ENCODE measurements around the gene MTMR10. TPM values are rescaled to one million over a fixed set of nuclear protein-coding genes. Genes with fewer than 3 reads are reported as not detected.

MTMR10 gene
- total and polyA plus RNA-seq, 5 donors from 2014 or later, result 6.1 to 36.5 (median 6.6) TPM

DNA sequence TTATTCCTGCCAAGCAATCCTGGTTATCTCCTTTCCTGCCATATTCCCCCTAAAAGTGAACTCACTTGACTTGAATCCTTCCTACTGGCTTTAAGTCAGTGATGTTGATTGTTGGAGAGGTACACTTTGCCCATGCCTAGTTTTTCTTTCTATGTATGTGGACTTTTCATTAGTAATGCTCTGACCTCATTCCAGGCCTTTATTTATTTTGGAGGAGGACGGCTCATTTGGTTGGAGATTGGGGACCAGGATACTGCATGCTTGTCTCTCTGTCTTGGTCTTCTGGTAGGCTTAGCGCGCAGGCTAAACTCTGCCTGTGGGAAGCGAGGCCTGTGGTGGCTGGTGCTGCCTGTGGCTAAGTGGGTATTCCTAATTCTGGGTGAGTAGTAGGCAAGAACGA is 29.1 kb upstream of the MTMR10 start:
- Mint-ChIP-seq H3K27ac (no peak overlapping the region), H3K4me1 (peaks cover 0 to 2% (median 0%) of the 10 kb centered on the region in 4 donors), H3K4me3 (no peak overlapping the region), H3K27me3 (peaks cover 15% of the 10 kb centered on the region), H3K36me3 (peaks cover 3% of the 10 kb centered on the region), H3K9me3 (no peaks in the 10 kb centered on the region)
- H3K27ac ChIP-seq (ENCODE audit: insufficient read depth, low read length, poor library complexity, severe bottlenecking), result no peak overlapping the region
- peaks cover 4% of the 10 kb centered on the region for H3K27me3 ChIP-seq (ENCODE audit: control insufficient read depth, insufficient read depth, low read length)
- no peak overlapping the region for H3K4me3 ChIP-seq (ENCODE audit: low read depth, low read length)
- H3K4me1 ChIP-seq (ENCODE audit: control insufficient read depth, insufficient read depth, low read length, poor library complexity, severe bottlenecking), result no peaks in the 10 kb centered on the region
- DNase-seq (no peak), ATAC-seq (ENCODE audit: low read depth in 2 of 2) (no peak)
- H3K36me3 ChIP-seq (ENCODE audit: control insufficient read depth, insufficient read depth, low read length), result no peaks in the 10 kb centered on the region
- no peaks in the 10 kb centered on the region for H3K9me3 ChIP-seq (ENCODE audit: control insufficient read depth in 2 of 2, low read length in 2 of 2)

GRCh38 chr15:31019986-31020385 is 28.6 kb upstream of the MTMR10 start:
- peaks cover 3% of the 10 kb centered on the region for H3K36me3 Mint-ChIP-seq
- Histone ChIP-seq H3K4me3 (ENCODE audit: low read depth, low read length) (no peak overlapping the region), H3K36me3 (ENCODE audit: control insufficient read depth, insufficient read depth, low read length) (no peaks in the 10 kb centered on the region), H3K27me3 (ENCODE audit: control insufficient read depth, insufficient read depth, low read length) (peaks cover 4% of the 10 kb centered on the region), H3K4me1 (ENCODE audit: control insufficient read depth, insufficient read depth, low read length, poor library complexity, severe bottlenecking) (no peaks in the 10 kb centered on the region), H3K27ac (ENCODE audit: insufficient read depth, low read length, poor library complexity, severe bottlenecking) (no peak overlapping the region), H3K9me3 (ENCODE audit: control insufficient read depth in 2 of 2, low read length in 2 of 2) (no peaks in the 10 kb centered on the region)
- H3K27me3 Mint-ChIP-seq, result peaks cover 18% of the 10 kb centered on the region
- H3K4me1 Mint-ChIP-seq, result peaks cover 0 to 4% (median 0%) of the 10 kb centered on the region in 4 donors
- H3K27ac Mint-ChIP-seq, result no peak overlapping the region
- no peak for DNase-seq
- H3K9me3 Mint-ChIP-seq, result no peaks in the 10 kb centered on the region
- ATAC-seq (ENCODE audit: low read depth in 2 of 2), result no peak
- H3K4me3 Mint-ChIP-seq, result no peak overlapping the region

GRCh38 chr15:31017311-31017710 is 25.9 kb upstream of the MTMR10 start:
- Mint-ChIP-seq H3K27me3 (peaks cover 15% of the 10 kb centered on the region), H3K4me3 (no peak overlapping the region), H3K4me1 (peaks cover 0 to 19% (median 10%) of the 10 kb centered on the region in 4 donors), H3K36me3 (peaks cover 6% of the 10 kb centered on the region), H3K9me3 (peaks cover 1 to 7% (median 4%) of the 10 kb centered on the region in 7 donors), H3K27ac (no peak overlapping the region)
- Histone ChIP-seq H3K36me3 (ENCODE audit: control insufficient read depth, insufficient read depth, low read length) (no peaks in the 10 kb centered on the region), H3K27me3 (ENCODE audit: control insufficient read depth, insufficient read depth, low read length) (peaks cover 7% of the 10 kb centered on the region), H3K27ac (ENCODE audit: insufficient read depth, low read length, poor library complexity, severe bottlenecking) (no peak overlapping the region), H3K4me1 (ENCODE audit: control insufficient read depth, insufficient read depth, low read length, poor library complexity, severe bottlenecking) (no peaks in the 10 kb centered on the region), H3K9me3 (ENCODE audit: control insufficient read depth in 2 of 2, low read length in 2 of 2) (peaks cover 3 to 5% of the 10 kb centered on the region in 2 experiments), H3K4me3 (ENCODE audit: low read depth, low read length) (no peak overlapping the region)
- DNase-seq (no peak), ATAC-seq (ENCODE audit: low read depth in 2 of 2) (no peak)

DNA sequence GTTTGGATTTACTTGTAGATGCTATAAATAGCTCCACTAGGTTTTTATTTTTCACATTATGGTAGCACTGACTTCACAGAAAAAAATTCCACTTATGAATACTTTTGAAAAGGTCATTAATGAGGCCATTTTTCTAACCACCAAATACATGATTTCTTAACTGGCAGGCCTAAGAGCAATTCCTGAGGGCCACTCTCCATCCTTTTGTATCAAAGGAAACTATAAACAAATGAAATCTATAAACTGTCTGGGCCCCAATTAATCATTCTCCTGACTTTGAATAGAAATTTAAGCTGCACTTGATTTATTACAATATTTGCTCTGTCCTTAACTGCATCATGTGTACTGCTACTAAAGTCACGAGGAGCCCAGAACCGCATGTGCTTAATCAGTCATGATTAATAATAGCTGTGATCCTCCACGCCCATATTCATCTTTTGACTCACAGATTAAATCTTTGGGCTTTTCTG is 25.1 kb upstream of the MTMR10 start:
- Histone ChIP-seq H3K36me3 (ENCODE audit: control insufficient read depth, insufficient read depth, low read length) (no peaks in the 10 kb centered on the region), H3K27ac (ENCODE audit: insufficient read depth, low read length, poor library complexity, severe bottlenecking) (no peak overlapping the region), H3K9me3 (ENCODE audit: control insufficient read depth in 2 of 2, low read length in 2 of 2) (peaks cover 7 to 11% of the 10 kb centered on the region in 2 experiments), H3K4me3 (ENCODE audit: low read depth, low read length) (no peak overlapping the region), H3K27me3 (ENCODE audit: control insufficient read depth, insufficient read depth, low read length) (peaks cover 7% of the 10 kb centered on the region), H3K4me1 (ENCODE audit: control insufficient read depth, insufficient read depth, low read length, poor library complexity, severe bottlenecking) (no peaks in the 10 kb centered on the region)
- Mint-ChIP-seq H3K27ac (no peak overlapping the region), H3K27me3 (peaks cover 19% of the 10 kb centered on the region), H3K4me1 (peaks cover 0 to 19% (median 10%) of the 10 kb centered on the region in 4 donors), H3K9me3 (peaks cover 1 to 10% (median 4%) of the 10 kb centered on the region in 7 donors), H3K36me3 (peaks cover 6% of the 10 kb centered on the region), H3K4me3 (no peak overlapping the region)
- no peak for ATAC-seq (ENCODE audit: low read depth in 2 of 2)
- no peak for DNase-seq

DNA sequence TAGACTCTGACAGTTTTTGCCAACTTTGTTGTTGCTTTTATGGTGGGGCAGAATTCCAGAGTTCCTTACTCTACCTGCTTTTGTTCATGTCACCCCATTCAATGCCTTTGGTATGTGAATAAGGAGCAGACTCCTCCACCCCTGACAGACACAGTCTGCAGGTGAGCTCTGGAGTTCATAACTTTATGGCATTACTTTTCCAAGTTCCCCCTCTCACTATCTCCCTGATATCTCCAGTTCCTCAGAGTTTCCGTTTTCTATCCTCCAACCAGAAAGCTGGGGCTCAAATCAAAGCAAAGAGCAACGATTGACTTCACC is 23.1 kb upstream of the MTMR10 start:
- H3K4me3 ChIP-seq (ENCODE audit: low read depth, low read length), result no peak overlapping the region
- H3K27ac Mint-ChIP-seq, result peak overlapping the region in 1 of 3 donors; percentile 69
- peaks cover 12% of the 10 kb centered on the region for H3K27me3 ChIP-seq (ENCODE audit: control insufficient read depth, insufficient read depth, low read length)
- H3K27me3 Mint-ChIP-seq, result peaks cover 31% of the 10 kb centered on the region
- H3K9me3 ChIP-seq (ENCODE audit: control insufficient read depth in 2 of 2, low read length in 2 of 2), result peaks cover 7 to 11% of the 10 kb centered on the region in 2 experiments
- ATAC-seq (ENCODE audit: low read depth in 2 of 2) (no peak), DNase-seq (no peak)
- peaks cover 0 to 19% (median 10%) of the 10 kb centered on the region in 4 donors for H3K4me1 Mint-ChIP-seq
- H3K4me1 ChIP-seq (ENCODE audit: control insufficient read depth, insufficient read depth, low read length, poor library complexity, severe bottlenecking), result no peaks in the 10 kb centered on the region
- peaks cover 1 to 10% (median 5%) of the 10 kb centered on the region in 7 donors for H3K9me3 Mint-ChIP-seq
- no peak overlapping the region for H3K27ac ChIP-seq (ENCODE audit: insufficient read depth, low read length, poor library complexity, severe bottlenecking)
- H3K4me3 Mint-ChIP-seq, result peak overlapping the region in 1 of 4 donors; percentile 66
- no peaks in the 10 kb centered on the region for H3K36me3 ChIP-seq (ENCODE audit: control insufficient read depth, insufficient read depth, low read length)
- peaks cover 6% of the 10 kb centered on the region for H3K36me3 Mint-ChIP-seq

GRCh38 chr15:31013863-31014607 is 22.6 kb upstream of the MTMR10 start:
- H3K4me1 ChIP-seq (ENCODE audit: control insufficient read depth, insufficient read depth, low read length, poor library complexity, severe bottlenecking), result no peaks in the 10 kb centered on the region
- peaks cover 7 to 11% of the 10 kb centered on the region in 2 experiments for H3K9me3 ChIP-seq (ENCODE audit: control insufficient read depth in 2 of 2, low read length in 2 of 2)
- DNase-seq (peak in 2 of 3 donors; percentile 28 to 67), ATAC-seq (ENCODE audit: low read depth in 2 of 2) (peak; percentile 86 to 92)
- H3K27me3 ChIP-seq (ENCODE audit: control insufficient read depth, insufficient read depth, low read length), result peaks cover 16% of the 10 kb centered on the region
- H3K27me3 Mint-ChIP-seq, result peaks cover 33% of the 10 kb centered on the region
- peak overlapping the region; percentile 32 to 85 (median 69) for H3K27ac Mint-ChIP-seq
- peaks cover 0 to 19% (median 10%) of the 10 kb centered on the region in 4 donors for H3K4me1 Mint-ChIP-seq
- peak overlapping the region in 2 of 4 donors; percentile 1 to 66 for H3K4me3 Mint-ChIP-seq
- H3K4me3 ChIP-seq (ENCODE audit: low read depth, low read length), result no peak overlapping the region
- H3K9me3 Mint-ChIP-seq, result peaks cover 1 to 10% (median 5%) of the 10 kb centered on the region in 7 donors
- peaks cover 6% of the 10 kb centered on the region for H3K36me3 Mint-ChIP-seq
- H3K36me3 ChIP-seq (ENCODE audit: control insufficient read depth, insufficient read depth, low read length), result no peaks in the 10 kb centered on the region
- H3K27ac ChIP-seq (ENCODE audit: insufficient read depth, low read length, poor library complexity, severe bottlenecking), result peak overlapping the region; percentile 8

DNA sequence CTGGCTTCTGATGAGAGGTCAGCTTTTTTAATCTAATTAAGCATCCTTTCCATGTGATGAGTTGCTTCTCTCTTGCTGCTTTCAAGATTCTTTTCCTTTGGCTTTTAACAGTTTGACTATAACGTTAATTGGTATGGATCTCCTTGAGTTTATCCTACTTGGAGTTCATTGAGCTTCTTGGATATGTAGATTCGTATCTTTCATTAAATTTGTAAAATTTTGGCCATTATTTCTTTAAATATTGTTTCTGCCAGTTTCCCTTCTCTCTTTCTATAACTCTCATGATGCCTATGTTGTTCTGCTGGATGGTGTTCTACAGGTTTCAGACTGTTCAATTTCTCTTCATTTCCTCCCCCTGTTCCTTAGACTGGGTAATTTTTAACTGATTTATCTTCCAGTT is 21.0 kb upstream of the MTMR10 start:
- no peak for ATAC-seq (ENCODE audit: low read depth in 2 of 2)
- no peak for DNase-seq
- H3K27me3 Mint-ChIP-seq, result peaks cover 43% of the 10 kb centered on the region
- no peaks in the 10 kb centered on the region for H3K4me1 ChIP-seq (ENCODE audit: control insufficient read depth, insufficient read depth, low read length, poor library complexity, severe bottlenecking)
- no peak overlapping the region for H3K27ac ChIP-seq (ENCODE audit: insufficient read depth, low read length, poor library complexity, severe bottlenecking)
- peaks cover 7 to 11% of the 10 kb centered on the region in 2 experiments for H3K9me3 ChIP-seq (ENCODE audit: control insufficient read depth in 2 of 2, low read length in 2 of 2)
- H3K4me3 Mint-ChIP-seq, result no peak overlapping the region
- peaks cover 0 to 19% (median 10%) of the 10 kb centered on the region in 4 donors for H3K4me1 Mint-ChIP-seq
- H3K9me3 Mint-ChIP-seq, result peaks cover 1 to 10% (median 5%) of the 10 kb centered on the region in 7 donors
- peaks cover 22% of the 10 kb centered on the region for H3K27me3 ChIP-seq (ENCODE audit: control insufficient read depth, insufficient read depth, low read length)
- peaks cover 4% of the 10 kb centered on the region for H3K36me3 Mint-ChIP-seq
- no peak overlapping the region for H3K4me3 ChIP-seq (ENCODE audit: low read depth, low read length)
- no peak overlapping the region for H3K27ac Mint-ChIP-seq
- no peaks in the 10 kb centered on the region for H3K36me3 ChIP-seq (ENCODE audit: control insufficient read depth, insufficient read depth, low read length)
